ENCODE data around the gene SHC2. TPM values are rescaled to one million over a fixed set of nuclear protein-coding genes. Genes with fewer than 3 reads are reported as not detected.

Gene SHC2
- total and polyA plus RNA-seq, 2 of the 13 experiments (the other 11 are each of a cell fraction or from before 2014, with no cell fraction given): 9.0 to 18.3 TPM

- no peak overlapping the region for H2AFZ ChIP-seq (ENCODE audit: low read length)
- H3K4me1 ChIP-seq (ENCODE audit: insufficient read depth, low read length): no peaks in the 10 kb centered on the region
- H3K4me3 ChIP-seq (replicated peaks in 1 of 3; ENCODE audit: insufficient read depth in 1 of 3, low read depth in 2 of 3, low read length in 3 of 3): no peak overlapping the region
- no peak for TF ChIP-seq HMG20A (CRISPR knock-in tag; IDR thresholded peaks at IDR 0.05; ENCODE audit: borderline replicate concordance)
- no peak for TF ChIP-seq ARID5B (CRISPR knock-in tag; IDR thresholded peaks at IDR 0.05)
- no peak for TF ChIP-seq HNRNPK (IDR thresholded peaks at IDR 0.05; ENCODE audit: low read depth, low read length, poor library complexity, severe bottlenecking)
- TF ChIP-seq CEBPZ (IDR thresholded peaks at IDR 0.05; ENCODE audit: low read length): no peak
- TF ChIP-seq ZNF354B (CRISPR knock-in tag; IDR thresholded peaks at IDR 0.05): no peak
- no peak for TF ChIP-seq ZNF235 (CRISPR knock-in tag; IDR thresholded peaks at IDR 0.05; ENCODE audit: borderline replicate concordance)
- no peak for TF ChIP-seq ZNF407 (CRISPR knock-in tag; IDR thresholded peaks at IDR 0.05; ENCODE audit: not compliant biosample characterization)
- TF ChIP-seq CENPT (CRISPR knock-in tag; IDR thresholded peaks at IDR 0.05; ENCODE audit: low read depth): no peak
- ChIA-PET CTCF (ENCODE audit: low intra/inter-chr PET ratio, low total read pairs) (no interaction called here), POLR2A (no interaction called here)
- intact Hi-C loops (cut with micrococcal nuclease; ENCODE audit: unreplicated experiment): loop anchor here (2.0 kb wide), 1 partner anchor 91 kb away; no protein-coding TSS in a partner anchor
- FAIRE-seq (no peak), ATAC-seq (no peak), DNase-seq (ENCODE audit: low spot score) (no peak)
- no peaks in the 10 kb centered on the region for H3K36me3 ChIP-seq (replicated peaks in 1 of 2; ENCODE audit: control insufficient read depth in 1 of 2, insufficient read depth in 2 of 2, low read length in 2 of 2)
- BruUV-seq (replicated peaks): no TSS peak
- no peak overlapping the region for H3K4me2 ChIP-seq (ENCODE audit: low read depth, low read length)
- no peak overlapping the region for H3K9ac ChIP-seq (ENCODE audit: insufficient read depth, low read depth, low read length)
- no peaks in the 10 kb centered on the region for H3K9me3 ChIP-seq (ENCODE audit: low read length)
- H3K27me3 ChIP-seq (ENCODE audit: control insufficient read depth in 1 of 2, insufficient read depth in 2 of 2, low read length in 2 of 2): peaks cover 20 to 55% of the 10 kb centered on the region in 2 experiments; a peak in 4 of 5 replicates
- no peaks in the 10 kb centered on the region for H3K79me2 ChIP-seq (ENCODE audit: insufficient read depth, low read length)
- H4K20me1 ChIP-seq (ENCODE audit: insufficient read depth, low read length): no peaks in the 10 kb centered on the region
- H3K27ac ChIP-seq (ENCODE audit: extremely low read length, insufficient read depth, low read length): no peak overlapping the region
- WGBS (ENCODE audit: low lambda C conversion rate): 31% methylated on average over 9 of the region's 12 CpGs
- in situ Hi-C loops (cut with HindIII; ENCODE audit: extremely low pct_ligation_motif_present, low pct_unique_long_range_greater_than_20kb): no loop called here
Measured at GRCh38 chr19:389935-390289, 70.9 kb downstream of the SHC2 start.
